Measurements from ENCODE around the gene ARHGAP5.
"Not testable (repeated sequence)": the region's sequence is repeated elsewhere in the genome, so short reads cannot be mapped to it uniquely, and the experiment has no call there.

Gene ARHGAP5

GRCh38 chr14:32128703-32129102, 51.6 kb downstream of the ARHGAP5 start:
- Histone ChIP-seq H3K4me3 (ENCODE audit: control insufficient read depth in 1 of 7, extremely low read depth in 1 of 7, insufficient read depth in 4 of 7, low read depth in 2 of 7, low read length in 6 of 7) (no peak overlapping the region), H3K4me1 (ENCODE audit: control extremely low read depth in 1 of 4, control insufficient read depth in 4 of 4, insufficient read depth in 4 of 4, low read length in 3 of 4) (no peaks in the 10 kb centered on the region), H3K9me3 (ENCODE audit: control extremely low read depth in 1 of 5, control insufficient read depth in 4 of 5, insufficient read depth in 2 of 5, low read depth in 1 of 5, low read length in 4 of 5) (peaks cover 3 to 15% (median 6%) of the 10 kb centered on the region in 5 experiments), H3K27me3 (replicated peaks in 2 of 5; ENCODE audit: control insufficient read depth in 4 of 5, insufficient read depth in 5 of 5, low read length in 4 of 5) (no peaks in the 10 kb centered on the region), H3K36me3 (ENCODE audit: control insufficient read depth in 4 of 4, insufficient read depth in 4 of 4, low read length in 3 of 4) (peaks cover 9 to 39% (median 11%) of the 10 kb centered on the region in 4 experiments), H3K27ac (ENCODE audit: insufficient read depth in 1 of 2, low read depth in 1 of 2, low read length in 2 of 2, poor library complexity in 1 of 2, severe bottlenecking in 2 of 2) (no peak overlapping the region)
- no peak for DNase-seq
- ChIA-PET POLR2A (no interaction called here), CTCF (no interaction called here)
- WGBS (ENCODE audit: insufficient coverage), result 100% methylated on average over 1 of the region's 1 CpG

DNA sequence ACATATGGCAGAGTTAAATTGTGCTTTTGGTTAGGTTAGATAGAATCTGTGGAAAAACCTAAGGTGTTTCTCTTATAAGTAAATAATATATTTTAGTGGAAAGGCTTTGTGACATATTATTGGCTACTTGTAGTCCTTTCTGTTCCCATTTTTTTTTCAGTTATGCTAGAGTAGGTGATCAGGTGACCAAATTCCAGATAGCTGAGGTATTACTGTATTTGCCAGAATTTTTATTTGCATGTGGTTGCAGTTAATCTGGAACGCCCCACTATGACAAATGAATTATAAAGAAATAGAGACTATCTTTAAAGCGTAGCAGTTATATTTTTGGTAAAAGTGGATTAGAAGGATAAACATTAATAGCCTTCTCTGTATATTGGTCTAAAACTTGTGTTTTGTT, 52.0 kb downstream of the ARHGAP5 start:
- ChIA-PET POLR2A (interaction anchor here (0.6 kb wide), 1 partner anchor 12 kb away, joined by 6 read pairs; no protein-coding TSS in a partner anchor), CTCF (no interaction called here)
- no peak for DNase-seq
- H3K4me3 ChIP-seq (ENCODE audit: control insufficient read depth in 1 of 7, extremely low read depth in 1 of 7, insufficient read depth in 4 of 7, low read depth in 2 of 7, low read length in 6 of 7), result no peak overlapping the region
- no peak overlapping the region for H3K27ac ChIP-seq (ENCODE audit: insufficient read depth in 1 of 2, low read depth in 1 of 2, low read length in 2 of 2, poor library complexity in 1 of 2, severe bottlenecking in 2 of 2)
- no peaks in the 10 kb centered on the region for H3K27me3 ChIP-seq (replicated peaks in 2 of 5; ENCODE audit: control insufficient read depth in 4 of 5, insufficient read depth in 5 of 5, low read length in 4 of 5)
- peaks cover 6 to 43% (median 11%) of the 10 kb centered on the region in 4 experiments for H3K36me3 ChIP-seq (ENCODE audit: control insufficient read depth in 4 of 4, insufficient read depth in 4 of 4, low read length in 3 of 4)
- no CpG with 5 or more reads among the region's 2 CpGs for WGBS (ENCODE audit: insufficient coverage)
- H3K4me1 ChIP-seq (ENCODE audit: control extremely low read depth in 1 of 4, control insufficient read depth in 4 of 4, insufficient read depth in 4 of 4, low read length in 3 of 4), result no peaks in the 10 kb centered on the region
- H3K9me3 ChIP-seq (ENCODE audit: control extremely low read depth in 1 of 5, control insufficient read depth in 4 of 5, insufficient read depth in 2 of 5, low read depth in 1 of 5, low read length in 4 of 5), result peaks cover 3 to 15% (median 6%) of the 10 kb centered on the region in 5 experiments

DNA sequence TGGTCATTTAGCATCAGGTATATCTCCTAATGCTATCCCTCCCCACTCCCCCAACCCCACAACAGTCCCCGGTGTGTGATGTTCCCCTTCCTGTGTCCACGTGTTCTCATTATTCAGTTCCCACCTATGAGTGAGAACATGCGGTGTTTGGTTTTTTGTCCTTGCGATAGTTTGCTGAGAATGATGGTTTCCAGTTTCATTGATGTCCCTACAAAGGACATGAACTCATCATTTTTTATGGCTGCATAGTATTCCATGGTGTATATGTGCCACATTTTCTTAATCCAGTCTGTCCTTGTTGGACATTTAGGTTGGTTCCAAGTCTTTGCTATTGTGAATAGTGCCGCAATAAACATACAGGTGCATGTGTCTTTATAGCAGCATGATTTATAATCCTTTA, 54.6 kb downstream of the ARHGAP5 start:
- DNase-seq; POLR2A ChIA-PET; H3K27me3 ChIP-seq (replicated peaks in 2 of 5; ENCODE audit: control insufficient read depth in 4 of 5, insufficient read depth in 5 of 5, low read length in 4 of 5); H3K4me1 ChIP-seq (ENCODE audit: control extremely low read depth in 1 of 4, control insufficient read depth in 4 of 4, insufficient read depth in 4 of 4, low read length in 3 of 4); H3K9me3 ChIP-seq (ENCODE audit: control extremely low read depth in 1 of 5, control insufficient read depth in 4 of 5, insufficient read depth in 2 of 5, low read depth in 1 of 5, low read length in 4 of 5); H3K27ac ChIP-seq (ENCODE audit: insufficient read depth in 1 of 2, low read depth in 1 of 2, low read length in 2 of 2, poor library complexity in 1 of 2, severe bottlenecking in 2 of 2); H3K4me3 ChIP-seq (ENCODE audit: control insufficient read depth in 1 of 7, extremely low read depth in 1 of 7, insufficient read depth in 4 of 7, low read depth in 2 of 7, low read length in 6 of 7); CTCF ChIA-PET: not testable (repeated sequence)
- no CpG with 5 or more reads among the region's 5 CpGs for WGBS (ENCODE audit: insufficient coverage)
- H3K36me3 ChIP-seq (ENCODE audit: control insufficient read depth in 4 of 4, insufficient read depth in 4 of 4, low read length in 3 of 4), result peaks cover 5 to 42% (median 11%) of the 10 kb centered on the region in 4 experiments

DNA sequence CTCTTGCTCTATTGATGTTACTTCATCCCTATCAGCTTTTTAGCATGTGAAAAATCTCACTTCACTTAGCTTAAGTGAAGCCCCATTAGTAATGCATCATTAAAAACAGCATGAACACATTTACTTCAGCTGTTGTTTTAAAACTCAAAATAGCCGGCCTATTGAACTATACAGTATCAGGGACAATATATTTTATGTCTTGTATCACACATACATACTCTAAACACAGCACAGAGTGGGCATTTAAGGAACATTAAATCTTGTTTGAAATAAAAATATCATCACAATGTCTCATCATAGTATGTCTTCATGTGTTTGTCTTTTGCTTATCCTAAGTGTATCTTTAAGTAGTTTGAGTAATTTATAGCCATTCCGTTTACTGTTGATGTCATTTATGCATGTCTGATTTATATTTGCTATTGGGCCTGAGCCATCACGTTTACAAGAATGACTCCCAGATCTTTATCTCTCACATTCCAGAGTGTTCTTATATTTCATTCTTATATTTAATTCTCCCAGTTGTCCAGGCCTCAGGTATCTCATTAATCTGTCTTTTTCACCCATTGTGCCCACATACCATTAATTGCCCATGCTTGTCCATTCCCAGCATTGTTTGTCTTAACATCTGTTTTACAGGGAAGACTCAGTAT, 57.5 kb downstream of the ARHGAP5 start:
- CTCF ChIA-PET, result no interaction called here
- POLR2A ChIA-PET, result no interaction called here
- H3K36me3 ChIP-seq (ENCODE audit: control insufficient read depth in 4 of 4, insufficient read depth in 4 of 4, low read length in 3 of 4), result peaks cover 2 to 49% (median 12%) of the 10 kb centered on the region in 4 experiments
- no peaks in the 10 kb centered on the region for H3K4me1 ChIP-seq (ENCODE audit: control extremely low read depth in 1 of 4, control insufficient read depth in 4 of 4, insufficient read depth in 4 of 4, low read length in 3 of 4)
- H3K9me3 ChIP-seq (ENCODE audit: control extremely low read depth in 1 of 5, control insufficient read depth in 4 of 5, insufficient read depth in 2 of 5, low read depth in 1 of 5, low read length in 4 of 5), result peaks cover 4 to 24% (median 9%) of the 10 kb centered on the region in 5 experiments
- DNase-seq, result no peak
- no peak overlapping the region for H3K4me3 ChIP-seq (ENCODE audit: control insufficient read depth in 1 of 7, extremely low read depth in 1 of 7, insufficient read depth in 4 of 7, low read depth in 2 of 7, low read length in 6 of 7)
- no peaks in the 10 kb centered on the region for H3K27me3 ChIP-seq (replicated peaks in 2 of 5; ENCODE audit: control insufficient read depth in 4 of 5, insufficient read depth in 5 of 5, low read length in 4 of 5)
- H3K27ac ChIP-seq (ENCODE audit: insufficient read depth in 1 of 2, low read depth in 1 of 2, low read length in 2 of 2, poor library complexity in 1 of 2, severe bottlenecking in 2 of 2), result no peak overlapping the region
- WGBS (ENCODE audit: insufficient coverage), result no CpG with 5 or more reads among the region's 3 CpGs

DNA sequence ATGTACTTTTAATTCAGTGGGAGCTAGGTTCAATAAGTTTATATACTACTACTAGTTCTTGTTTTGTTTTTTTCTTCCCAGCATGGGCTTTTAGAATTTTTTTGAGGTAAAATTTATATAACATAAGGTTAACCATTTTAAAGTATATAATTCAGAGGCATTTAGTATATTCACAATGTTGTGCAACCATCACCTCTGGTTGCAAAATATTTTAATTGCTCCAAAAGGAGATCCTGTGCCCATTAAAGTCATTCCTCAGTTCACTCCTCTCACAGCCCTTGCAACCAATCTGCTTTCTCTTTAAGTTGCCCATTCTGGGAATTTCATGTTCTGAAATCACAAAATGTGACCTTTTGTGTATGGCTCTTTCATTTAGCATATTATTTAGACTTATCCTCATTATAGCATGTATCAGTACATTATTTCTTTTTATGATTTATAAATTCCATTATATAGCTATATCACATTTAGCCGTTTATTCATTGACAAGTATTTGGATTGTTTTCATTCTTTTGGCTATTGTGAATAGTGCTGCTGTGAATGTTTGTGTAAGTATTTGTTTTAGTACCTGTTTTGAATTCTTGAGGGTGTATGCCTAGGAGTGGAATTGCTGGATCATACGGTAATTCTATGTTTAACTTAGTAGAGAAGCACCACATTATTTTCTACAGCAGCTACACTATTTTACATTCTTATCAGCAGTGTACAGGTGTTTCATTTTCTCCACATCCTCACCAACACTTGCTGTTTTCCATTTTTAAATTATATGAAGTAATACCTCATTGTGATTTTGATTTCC, 59.1 kb downstream of the ARHGAP5 start:
- POLR2A ChIA-PET, result no interaction called here
- no peaks in the 10 kb centered on the region for H3K4me1 ChIP-seq (ENCODE audit: control extremely low read depth in 1 of 4, control insufficient read depth in 4 of 4, insufficient read depth in 4 of 4, low read length in 3 of 4)
- H3K27me3 ChIP-seq (replicated peaks in 2 of 5; ENCODE audit: control insufficient read depth in 4 of 5, insufficient read depth in 5 of 5, low read length in 4 of 5), result no peaks in the 10 kb centered on the region
- H3K36me3 ChIP-seq (ENCODE audit: control insufficient read depth in 4 of 4, insufficient read depth in 4 of 4, low read length in 3 of 4), result peaks cover 2 to 46% (median 11%) of the 10 kb centered on the region in 4 experiments
- H3K4me3 ChIP-seq (ENCODE audit: control insufficient read depth in 1 of 7, extremely low read depth in 1 of 7, insufficient read depth in 4 of 7, low read depth in 2 of 7, low read length in 6 of 7), result no peak overlapping the region
- H3K27ac ChIP-seq (ENCODE audit: insufficient read depth in 1 of 2, low read depth in 1 of 2, low read length in 2 of 2, poor library complexity in 1 of 2, severe bottlenecking in 2 of 2), result no peak overlapping the region
- WGBS (ENCODE audit: insufficient coverage), result no CpG with 5 or more reads among the region's 2 CpGs
- CTCF ChIA-PET, result no interaction called here
- H3K9me3 ChIP-seq (ENCODE audit: control extremely low read depth in 1 of 5, control insufficient read depth in 4 of 5, insufficient read depth in 2 of 5, low read depth in 1 of 5, low read length in 4 of 5), result peaks cover 7 to 29% (median 9%) of the 10 kb centered on the region in 5 experiments
- DNase-seq, result peak in 1 of 3 donors; percentile 27

DNA sequence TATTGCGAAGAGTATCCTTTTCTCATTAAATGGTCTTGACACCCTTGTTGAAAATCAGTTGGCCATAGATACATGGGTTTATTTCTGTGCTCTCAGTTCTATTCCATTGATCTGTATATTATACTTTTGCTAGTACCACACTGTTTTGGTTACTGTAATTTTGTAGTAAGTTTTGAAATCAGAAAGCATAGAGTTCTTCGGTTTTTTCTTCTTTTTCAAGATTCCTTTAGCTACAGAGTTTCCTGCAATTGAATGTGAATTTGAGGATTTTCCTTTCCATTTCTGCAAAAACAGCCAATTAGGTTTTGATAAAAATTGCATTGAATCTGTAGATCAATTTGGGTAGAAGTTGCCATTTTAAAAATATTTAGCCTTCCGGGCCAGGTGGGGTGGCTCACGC, 60.2 kb downstream of the ARHGAP5 start:
- peaks cover 7 to 27% (median 11%) of the 10 kb centered on the region in 5 experiments for H3K9me3 ChIP-seq (ENCODE audit: control extremely low read depth in 1 of 5, control insufficient read depth in 4 of 5, insufficient read depth in 2 of 5, low read depth in 1 of 5, low read length in 4 of 5)
- POLR2A ChIA-PET, result no interaction called here
- no peaks in the 10 kb centered on the region for H3K27me3 ChIP-seq (replicated peaks in 2 of 5; ENCODE audit: control insufficient read depth in 4 of 5, insufficient read depth in 5 of 5, low read length in 4 of 5)
- H3K4me1 ChIP-seq (ENCODE audit: control extremely low read depth in 1 of 4, control insufficient read depth in 4 of 4, insufficient read depth in 4 of 4, low read length in 3 of 4), result no peaks in the 10 kb centered on the region
- 96% methylated on average over 4 of the region's 4 CpGs for WGBS (ENCODE audit: insufficient coverage)
- peaks cover 2 to 53% (median 11%) of the 10 kb centered on the region in 4 experiments for H3K36me3 ChIP-seq (ENCODE audit: control insufficient read depth in 4 of 4, insufficient read depth in 4 of 4, low read length in 3 of 4)
- no peak for DNase-seq
- no peak overlapping the region for H3K4me3 ChIP-seq (ENCODE audit: control insufficient read depth in 1 of 7, extremely low read depth in 1 of 7, insufficient read depth in 4 of 7, low read depth in 2 of 7, low read length in 6 of 7)
- CTCF ChIA-PET, result no interaction called here
- H3K27ac ChIP-seq (ENCODE audit: insufficient read depth in 1 of 2, low read depth in 1 of 2, low read length in 2 of 2, poor library complexity in 1 of 2, severe bottlenecking in 2 of 2), result no peak overlapping the region

GRCh38 chr14:32137892-32138291, 60.8 kb downstream of the ARHGAP5 start:
- Histone ChIP-seq H3K27ac (ENCODE audit: insufficient read depth in 1 of 2, low read depth in 1 of 2, low read length in 2 of 2, poor library complexity in 1 of 2, severe bottlenecking in 2 of 2) (no peak overlapping the region), H3K36me3 (ENCODE audit: control insufficient read depth in 4 of 4, insufficient read depth in 4 of 4, low read length in 3 of 4) (peaks cover 2 to 58% (median 14%) of the 10 kb centered on the region in 4 experiments), H3K9me3 (ENCODE audit: control extremely low read depth in 1 of 5, control insufficient read depth in 4 of 5, insufficient read depth in 2 of 5, low read depth in 1 of 5, low read length in 4 of 5) (peaks cover 7 to 27% (median 11%) of the 10 kb centered on the region in 5 experiments), H3K27me3 (replicated peaks in 2 of 5; ENCODE audit: control insufficient read depth in 4 of 5, insufficient read depth in 5 of 5, low read length in 4 of 5) (no peaks in the 10 kb centered on the region), H3K4me3 (ENCODE audit: control insufficient read depth in 1 of 7, extremely low read depth in 1 of 7, insufficient read depth in 4 of 7, low read depth in 2 of 7, low read length in 6 of 7) (no peak overlapping the region), H3K4me1 (ENCODE audit: control extremely low read depth in 1 of 4, control insufficient read depth in 4 of 4, insufficient read depth in 4 of 4, low read length in 3 of 4) (no peaks in the 10 kb centered on the region)
- ChIA-PET POLR2A (no interaction called here), CTCF (no interaction called here)
- WGBS (ENCODE audit: insufficient coverage), result no CpG with 5 or more reads among the region's 1 CpG
- peak in 2 of 3 donors; percentile 30 to 63 for DNase-seq
